ENCODE measurements around the gene CCDC38.

- no peak for TF ChIP-seq GATA3 (IDR thresholded peaks at IDR 0.05; ENCODE audit: low read depth, low read length)
- TF ChIP-seq GATA2 (IDR thresholded peaks at IDR 0.05; ENCODE audit: low read depth, low read length): no peak
Measured at GRCh38 chr12:95830335-95831089, 111.9 kb downstream of the CCDC38 start.
